ENCODE data around the gene CRYBG2. TPM values are rescaled to one million over a fixed set of nuclear protein-coding genes. Genes with fewer than 3 reads are reported as not detected.
"Not testable (repeated sequence)": the region's sequence is repeated elsewhere in the genome, so short reads cannot be mapped to it uniquely, and the experiment has no call there.

CRYBG2 gene
- polyA plus RNA-seq, 1 donor from 2014 or later, result 2.5 TPM

GRCh38 chr1:26336477-26337205 lies 17.3 kb downstream of the CRYBG2 start:
- Histone ChIP-seq H3K27me3 (ENCODE audit: insufficient read depth, low read depth, low read length) (peaks cover 18% of the 10 kb centered on the region), H3K9me2 (ENCODE audit: insufficient read depth, low read length) (no peaks in the 10 kb centered on the region), H3K9ac (ENCODE audit: low read length) (peak overlapping the region; percentile 45), H3K36me3 (ENCODE audit: insufficient read depth, low read length) (no peaks in the 10 kb centered on the region), H4K20me1 (ENCODE audit: insufficient read depth) (no peaks in the 10 kb centered on the region), H3K9me3 (ENCODE audit: low read length) (no peaks in the 10 kb centered on the region), H3K4me3 (ENCODE audit: low read length) (peak overlapping the region; percentile 67), H2AFZ (ENCODE audit: low read depth, low read length) (no peak overlapping the region), H3K27ac (ENCODE audit: low read length) (no peak overlapping the region), H3K4me2 (ENCODE audit: low read length) (no peak overlapping the region), H3F3A (ENCODE audit: insufficient read depth, low read length, poor library complexity, severe bottlenecking) (no peaks in the 10 kb centered on the region), H3K79me2 (replicated peaks; ENCODE audit: insufficient read depth, low read length) (no peaks in the 10 kb centered on the region)
- TF ChIP-seq POLR2AphosphoS5 (IDR thresholded peaks at IDR 0.05) (no peak), RAD21 (conservative IDR thresholded peaks at IDR 0.05) (no peak), EP300 (conservative IDR thresholded peaks at IDR 0.05; ENCODE audit: poor library complexity, severe bottlenecking) (no peak), EZH2 (IDR thresholded peaks at IDR 0.05; ENCODE audit: borderline replicate concordance, insufficient read depth, low read length, poor library complexity, severe bottlenecking) (no peak), TAF1 (IDR thresholded peaks at IDR 0.05; ENCODE audit: low read depth) (no peak), CTCF (IDR thresholded peaks at IDR 0.05; ENCODE audit: poor library complexity, severe bottlenecking) (no peak), SMC3 (conservative IDR thresholded peaks at IDR 0.05; ENCODE audit: poor library complexity) (no peak), REST (IDR thresholded peaks at IDR 0.05; ENCODE audit: borderline replicate concordance) (no peak), MXI1 (conservative IDR thresholded peaks at IDR 0.05; ENCODE audit: poor library complexity, severe bottlenecking) (no peak)

GRCh38 chr1:26335774-26336476 lies 18.0 kb downstream of the CRYBG2 start:
- Histone ChIP-seq H3K9me3 (ENCODE audit: low read length) (no peaks in the 10 kb centered on the region), H3K27ac (ENCODE audit: low read length) (no peak overlapping the region), H4K20me1 (ENCODE audit: insufficient read depth) (no peaks in the 10 kb centered on the region), H3K36me3 (ENCODE audit: insufficient read depth, low read length) (no peaks in the 10 kb centered on the region), H3K4me2 (ENCODE audit: low read length) (peak overlapping the region; percentile 57), H3F3A (ENCODE audit: insufficient read depth, low read length, poor library complexity, severe bottlenecking) (no peaks in the 10 kb centered on the region), H3K9me2 (ENCODE audit: insufficient read depth, low read length) (no peaks in the 10 kb centered on the region), H2AFZ (ENCODE audit: low read depth, low read length) (peak overlapping the region; percentile 23), H3K4me3 (ENCODE audit: low read length) (peak overlapping the region; percentile 67), H3K27me3 (ENCODE audit: insufficient read depth, low read depth, low read length) (peaks cover 18% of the 10 kb centered on the region), H3K79me2 (replicated peaks; ENCODE audit: insufficient read depth, low read length) (no peaks in the 10 kb centered on the region), H3K9ac (ENCODE audit: low read length) (peak overlapping the region; percentile 45)
- TF ChIP-seq POLR2AphosphoS5 (IDR thresholded peaks at IDR 0.05), result peak; percentile 8
- no peak for TF ChIP-seq SMC3 (conservative IDR thresholded peaks at IDR 0.05; ENCODE audit: poor library complexity)

GRCh38 chr1:26333312-26333711 lies 20.6 kb downstream of the CRYBG2 start:
- not testable (repeated sequence) for H3K36me3 ChIP-seq (ENCODE audit: insufficient read depth, low read length); H3K4me2 ChIP-seq (ENCODE audit: low read length); H3K79me2 ChIP-seq (replicated peaks; ENCODE audit: insufficient read depth, low read length); H3K9ac ChIP-seq (ENCODE audit: low read length); H4K20me1 ChIP-seq (ENCODE audit: insufficient read depth); H3K9me3 ChIP-seq (ENCODE audit: low read length); H3K4me3 ChIP-seq (ENCODE audit: low read length); H2AFZ ChIP-seq (ENCODE audit: low read depth, low read length); H3K27ac ChIP-seq (ENCODE audit: low read length); H3K9me2 ChIP-seq (ENCODE audit: insufficient read depth, low read length); H3F3A ChIP-seq (ENCODE audit: insufficient read depth, low read length, poor library complexity, severe bottlenecking)
- H3K27me3 ChIP-seq (ENCODE audit: insufficient read depth, low read depth, low read length), result peaks cover 18% of the 10 kb centered on the region

Measured in neural cell (in vitro differentiated cells).